ENCODE data around the gene DSCAM. TPM values are rescaled to one million over a fixed set of nuclear protein-coding genes. Genes with fewer than 3 reads are reported as not detected.

Gene DSCAM
- total RNA-seq, 1 experiment from 2014 or later, result not detected

- DNase-seq (ENCODE audit: low spot score), result no peak
Measured at GRCh38 chr21:40179166-40179565, 667.8 kb downstream of the DSCAM start.

- DNase-seq (ENCODE audit: low spot score), result no peak
Measured at GRCh38 chr21:40178726-40179125, 668.2 kb downstream of the DSCAM start.

GRCh38 chr21:40177979-40178378, 669.0 kb downstream of the DSCAM start:
- DNase-seq (ENCODE audit: low spot score), result no peak

- DNase-seq (ENCODE audit: low spot score), result no peak
Measured at GRCh38 chr21:40176724-40177123, 670.2 kb downstream of the DSCAM start.

- no peak for DNase-seq (ENCODE audit: low spot score)
Measured at GRCh38 chr21:40173816-40174215, 673.1 kb downstream of the DSCAM start.

GRCh38 chr21:40169971-40170370, 677.0 kb downstream of the DSCAM start:
- no peak for DNase-seq (ENCODE audit: low spot score)

- DNase-seq (ENCODE audit: low spot score), result no peak
Measured at GRCh38 chr21:40166291-40166843, 680.6 kb downstream of the DSCAM start.

GRCh38 chr21:40165773-40166070, 681.2 kb downstream of the DSCAM start:
- DNase-seq (ENCODE audit: low spot score), result no peak

- no peak for DNase-seq (ENCODE audit: low spot score)
Measured at GRCh38 chr21:40164905-40165772, 681.8 kb downstream of the DSCAM start.

GRCh38 chr21:40162075-40162474, 684.9 kb downstream of the DSCAM start:
- DNase-seq (ENCODE audit: low spot score), result no peak

- DNase-seq (ENCODE audit: low spot score), result no peak
Measured at GRCh38 chr21:40160911-40161310, 686.0 kb downstream of the DSCAM start.

- DNase-seq (ENCODE audit: low spot score), result no peak
Measured at GRCh38 chr21:40158366-40158765, 688.6 kb downstream of the DSCAM start.

GRCh38 chr21:40155563-40155962, 691.4 kb downstream of the DSCAM start:
- DNase-seq (ENCODE audit: low spot score), result no peak

- DNase-seq (ENCODE audit: low spot score), result no peak
Measured at GRCh38 chr21:40153351-40153750, 693.6 kb downstream of the DSCAM start.

- no peak for DNase-seq (ENCODE audit: low spot score)
Measured at GRCh38 chr21:40152476-40152875, 694.5 kb downstream of the DSCAM start.

GRCh38 chr21:40151611-40152010, 695.3 kb downstream of the DSCAM start:
- DNase-seq (ENCODE audit: low spot score), result no peak

GRCh38 chr21:40146216-40146837, 700.6 kb downstream of the DSCAM start:
- no peak for DNase-seq (ENCODE audit: low spot score)

GRCh38 chr21:40143822-40144525, 703.0 kb downstream of the DSCAM start:
- DNase-seq (ENCODE audit: low spot score), result peak; percentile 56

GRCh38 chr21:40141621-40142020, 705.3 kb downstream of the DSCAM start:
- DNase-seq (ENCODE audit: low spot score), result no peak

- no peak for DNase-seq (ENCODE audit: low spot score)
Measured at GRCh38 chr21:40140675-40141074, 706.3 kb downstream of the DSCAM start.

GRCh38 chr21:40139636-40140035, 707.3 kb downstream of the DSCAM start:
- DNase-seq (ENCODE audit: low spot score), result no peak

- no peak for DNase-seq (ENCODE audit: low spot score)
Measured at GRCh38 chr21:40136571-40136970, 710.4 kb downstream of the DSCAM start.

All from A172 (cell line).